GM21737 (cell line): ENCODE data around the gene NUCB1.

Experiments
- ATAC-seq: cut with Tn5 transposase; IDR thresholded peaks from one replicate; pipeline ENCODE4 v1.9.1; 2021; ENCODE audit warnings: mild to moderate bottlenecking, moderate library complexity; ENCODE audit not compliant: unreplicated experiment

NUCB1 gene

DNA sequence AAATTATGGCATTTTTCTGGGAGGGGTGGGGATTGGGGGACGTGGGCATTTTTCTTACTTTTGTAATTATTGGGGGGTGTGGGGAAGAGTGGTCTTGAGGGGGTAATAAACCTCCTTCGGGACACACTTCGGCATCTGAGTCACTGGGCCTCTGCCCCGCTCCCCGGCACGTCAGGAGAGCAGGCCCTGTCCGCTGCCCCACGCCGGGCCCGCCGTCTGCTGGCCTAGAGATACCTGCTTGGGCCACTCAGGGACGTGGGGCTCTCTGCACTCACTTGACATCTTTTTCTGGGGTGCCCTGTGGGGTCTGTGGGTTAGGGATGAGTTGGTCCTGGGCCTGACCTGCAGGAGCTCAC, 61.5 kb downstream of the NUCB1 start:
- ATAC-seq, result no peak

DNA sequence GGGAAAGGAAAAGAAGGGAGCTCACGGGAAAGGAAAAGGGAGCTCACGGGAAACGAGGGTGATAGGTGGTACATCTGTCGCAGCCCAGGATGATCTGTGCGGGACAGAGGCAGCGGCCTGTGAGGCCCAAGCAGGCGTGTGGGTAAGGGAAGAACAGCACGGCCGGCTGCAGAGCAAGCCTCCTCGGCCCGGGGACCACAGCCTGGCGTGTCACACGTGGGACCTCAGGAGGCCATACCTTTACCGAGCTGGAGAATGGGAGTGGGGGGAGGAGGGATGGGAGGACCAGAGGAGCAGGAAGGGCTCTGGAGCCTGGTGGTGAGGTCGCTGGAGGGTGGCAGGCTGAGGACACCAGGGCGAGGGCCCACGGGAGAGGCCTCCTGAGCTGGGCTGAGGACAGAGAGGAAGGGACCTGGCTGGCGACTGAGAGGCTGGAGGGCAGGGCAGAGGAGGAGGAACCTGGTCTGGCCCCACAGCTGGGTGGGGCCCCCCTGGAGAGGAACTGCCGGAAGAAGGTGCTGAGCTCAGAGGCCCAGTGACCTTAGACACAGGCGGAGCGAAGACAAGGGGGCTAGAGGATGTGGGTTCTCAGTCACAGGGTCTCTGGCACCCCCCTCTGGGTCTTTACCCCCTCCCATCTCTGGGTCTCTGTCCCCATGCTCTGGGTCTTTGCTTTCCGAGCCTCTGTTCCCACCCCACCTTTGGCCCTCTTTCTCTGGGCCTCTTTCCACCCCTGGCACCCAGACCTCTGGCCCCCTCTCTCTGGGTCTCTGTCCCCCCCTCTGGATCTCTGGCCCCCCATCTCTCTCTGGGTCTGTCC, 62.1 kb downstream of the NUCB1 start:
- ATAC-seq, result peak; percentile 33

DNA sequence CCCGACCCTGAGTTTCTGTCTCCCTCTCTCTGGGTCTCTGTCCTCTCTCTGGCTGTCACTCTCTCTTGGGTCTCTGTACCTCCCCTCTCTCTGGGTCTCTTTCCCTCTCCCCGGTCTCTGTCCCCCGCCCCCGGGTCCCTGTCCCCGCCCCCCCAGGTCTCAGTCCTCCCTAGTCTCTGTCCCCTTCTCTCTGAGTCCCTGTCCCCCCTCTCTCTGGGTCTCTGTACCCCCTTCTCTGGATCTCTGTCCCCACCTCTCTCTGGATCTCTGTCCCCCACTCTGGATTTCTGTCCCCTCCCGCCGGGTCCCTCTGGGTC, 62.7 kb downstream of the NUCB1 start:
- ATAC-seq, result no peak

DNA sequence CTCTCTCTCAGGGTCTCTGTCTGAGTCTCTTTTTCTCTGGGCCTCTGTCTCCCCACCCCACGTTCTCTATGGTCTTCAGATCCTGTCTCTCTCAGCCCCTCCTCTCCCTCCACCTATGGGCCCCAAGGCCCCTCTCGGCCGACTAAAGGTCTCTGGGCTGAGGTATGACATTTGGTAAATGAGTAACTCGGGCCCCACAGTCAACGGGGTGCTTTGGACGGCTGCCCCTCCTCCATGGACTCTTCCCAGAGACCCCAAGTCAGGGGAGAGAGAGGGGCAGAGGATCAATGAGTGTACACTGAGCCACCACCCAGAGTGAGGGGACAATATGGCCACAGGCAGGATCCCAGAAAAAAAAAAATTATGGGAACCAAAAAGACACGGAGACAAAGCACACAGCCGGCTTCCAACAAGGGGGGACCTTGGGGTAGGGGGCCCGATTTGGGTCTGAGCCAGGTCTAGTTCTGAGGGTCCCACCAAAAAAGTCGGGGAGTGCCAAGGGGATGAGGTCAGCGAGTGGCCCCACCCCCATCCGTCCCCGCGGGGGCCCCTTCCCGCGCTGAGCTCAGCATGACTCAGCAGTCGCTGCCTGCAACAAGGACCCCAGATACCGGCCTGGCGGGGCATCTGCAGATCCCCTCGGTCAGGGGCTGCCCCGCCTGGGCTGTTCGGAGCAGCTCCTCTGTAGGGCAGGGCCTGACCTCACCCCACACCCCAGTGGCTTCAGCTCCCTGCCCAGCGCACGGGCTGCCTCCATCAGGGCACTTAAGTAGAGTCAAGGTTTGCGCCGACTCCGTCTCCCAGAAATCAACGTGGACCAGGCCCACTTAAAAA, 63.5 kb downstream of the NUCB1 start:
- ATAC-seq, result no peak

DNA sequence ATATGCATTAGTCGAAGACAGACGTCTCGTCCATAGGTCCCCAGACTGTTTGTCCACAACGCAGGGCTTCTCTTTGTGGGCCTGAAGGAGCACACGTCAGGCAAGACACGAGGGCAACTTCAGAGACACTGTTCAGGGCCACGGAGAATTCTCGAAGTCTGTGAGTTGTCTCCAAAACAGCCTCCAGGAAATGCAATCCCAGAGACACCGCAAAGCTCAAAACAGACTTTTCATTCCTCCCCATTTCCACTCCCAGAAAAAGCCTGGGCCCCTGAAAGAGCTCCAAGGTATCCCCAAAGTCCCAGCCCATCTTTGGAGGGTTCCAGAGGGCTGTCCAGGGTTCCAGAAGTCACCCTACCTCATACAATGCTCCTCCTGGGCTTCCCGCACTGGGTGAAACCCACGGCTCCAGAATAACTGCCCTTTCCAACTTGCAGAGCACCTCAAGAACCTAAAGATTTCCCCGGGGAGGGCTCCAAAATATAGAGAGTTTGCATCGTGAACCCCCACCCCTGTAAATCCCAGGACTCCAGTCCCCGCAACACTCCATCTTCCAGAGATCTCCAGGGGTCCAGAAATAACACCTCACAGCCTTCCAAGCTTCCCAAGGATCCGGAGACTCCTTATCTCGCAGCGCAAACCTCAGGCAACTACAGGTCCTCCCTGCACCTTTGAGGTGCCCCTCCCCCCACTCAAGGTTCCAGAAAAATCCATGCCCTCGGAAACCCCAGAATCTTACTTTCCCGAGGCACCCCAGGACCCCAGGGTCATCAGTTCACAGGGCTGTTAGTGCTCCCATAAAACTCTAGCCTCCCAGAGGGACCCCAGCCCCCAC, 64.3 kb downstream of the NUCB1 start:
- no peak for ATAC-seq

DNA sequence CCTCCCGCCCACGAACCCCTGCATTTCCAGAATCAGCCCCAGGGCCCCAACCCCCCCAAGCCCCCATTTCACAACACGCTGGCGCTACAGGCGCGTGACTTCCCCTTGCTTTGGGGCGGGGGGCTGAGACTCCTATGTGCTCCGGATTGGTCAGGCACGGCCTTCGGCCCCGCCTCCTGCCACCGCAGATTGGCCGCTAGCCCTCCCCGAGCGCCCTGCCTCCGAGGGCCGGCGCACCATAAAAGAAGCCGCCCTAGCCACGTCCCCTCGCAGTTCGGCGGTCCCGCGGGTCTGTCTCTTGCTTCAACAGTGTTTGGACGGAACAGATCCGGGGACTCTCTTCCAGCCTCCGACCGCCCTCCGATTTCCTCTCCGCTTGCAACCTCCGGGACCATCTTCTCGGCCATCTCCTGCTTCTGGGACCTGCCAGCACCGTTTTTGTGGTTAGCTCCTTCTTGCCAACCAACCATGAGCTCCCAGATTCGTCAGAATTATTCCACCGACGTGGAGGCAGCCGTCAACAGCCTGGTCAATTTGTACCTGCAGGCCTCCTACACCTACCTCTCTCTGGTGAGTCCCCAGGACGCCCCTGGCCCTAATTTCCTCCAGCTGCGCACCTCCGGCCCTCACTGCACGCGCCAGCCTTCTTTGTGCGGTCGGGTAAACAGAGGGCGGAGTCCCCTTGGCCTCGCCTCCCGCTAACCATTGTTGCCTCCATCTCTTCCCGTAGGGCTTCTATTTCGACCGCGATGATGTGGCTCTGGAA, 65.1 kb downstream of the NUCB1 start, which contains the start of gene FTL:
Gene FTL (plus strand): TSS at position 270 of the 766 bp plus-strand sequence. CDS start 199 bp downstream, at position 469.
- peak; percentile 51 for ATAC-seq

DNA sequence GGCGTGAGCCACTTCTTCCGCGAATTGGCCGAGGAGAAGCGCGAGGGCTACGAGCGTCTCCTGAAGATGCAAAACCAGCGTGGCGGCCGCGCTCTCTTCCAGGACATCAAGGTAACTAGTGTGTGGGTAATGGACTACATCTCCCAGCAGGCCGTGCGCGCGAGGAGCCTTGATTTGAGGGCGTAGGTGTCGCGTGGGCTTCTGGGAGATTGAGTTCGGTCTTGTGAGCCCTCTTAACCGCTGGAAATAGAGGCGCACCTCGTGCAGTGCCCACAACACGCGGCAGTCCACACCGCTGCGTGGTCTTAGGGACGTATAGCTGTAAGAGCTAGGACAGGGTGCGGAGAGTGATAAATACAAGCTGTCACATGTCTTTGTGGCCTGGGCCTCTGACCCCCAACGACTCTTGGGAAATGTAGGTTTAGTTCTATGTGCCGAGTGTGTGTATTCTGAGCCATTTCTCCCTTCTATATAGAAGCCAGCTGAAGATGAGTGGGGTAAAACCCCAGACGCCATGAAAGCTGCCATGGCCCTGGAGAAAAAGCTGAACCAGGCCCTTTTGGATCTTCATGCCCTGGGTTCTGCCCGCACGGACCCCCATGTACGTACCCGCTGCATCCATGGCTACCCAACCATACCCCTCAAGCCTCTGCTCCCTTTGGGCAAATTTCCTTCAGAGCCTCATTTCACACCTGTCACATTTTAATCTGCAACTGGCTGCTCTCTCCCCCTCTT, 65.9 kb downstream of the NUCB1 start:
- ATAC-seq, result no peak

DNA sequence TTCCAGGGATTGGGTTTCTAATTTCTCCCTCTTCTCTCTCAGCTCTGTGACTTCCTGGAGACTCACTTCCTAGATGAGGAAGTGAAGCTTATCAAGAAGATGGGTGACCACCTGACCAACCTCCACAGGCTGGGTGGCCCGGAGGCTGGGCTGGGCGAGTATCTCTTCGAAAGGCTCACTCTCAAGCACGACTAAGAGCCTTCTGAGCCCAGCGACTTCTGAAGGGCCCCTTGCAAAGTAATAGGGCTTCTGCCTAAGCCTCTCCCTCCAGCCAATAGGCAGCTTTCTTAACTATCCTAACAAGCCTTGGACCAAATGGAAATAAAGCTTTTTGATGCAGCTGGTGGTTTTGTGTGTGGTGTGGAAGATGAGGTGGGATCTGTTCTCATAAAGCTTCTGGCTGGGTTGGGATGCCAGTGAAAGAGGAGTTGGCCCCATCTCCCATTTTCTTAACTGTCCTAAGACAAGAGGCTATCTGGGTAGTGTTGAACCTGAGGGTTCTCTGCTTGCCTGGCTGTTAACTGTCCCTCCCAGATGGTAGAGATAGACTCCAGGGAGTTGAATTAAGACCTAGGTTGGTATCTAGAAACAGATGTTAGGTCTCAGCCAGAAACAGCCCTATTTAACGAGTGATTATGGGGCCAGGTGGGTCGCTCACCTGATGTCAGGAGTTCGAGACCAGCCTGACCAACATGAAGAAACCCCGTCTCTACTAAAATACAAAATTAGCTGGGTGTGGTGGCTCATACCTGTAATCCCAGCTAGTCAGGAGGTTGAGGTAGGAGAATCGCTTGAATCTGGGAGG, 66.6 kb downstream of the NUCB1 start:
- no peak for ATAC-seq

DNA sequence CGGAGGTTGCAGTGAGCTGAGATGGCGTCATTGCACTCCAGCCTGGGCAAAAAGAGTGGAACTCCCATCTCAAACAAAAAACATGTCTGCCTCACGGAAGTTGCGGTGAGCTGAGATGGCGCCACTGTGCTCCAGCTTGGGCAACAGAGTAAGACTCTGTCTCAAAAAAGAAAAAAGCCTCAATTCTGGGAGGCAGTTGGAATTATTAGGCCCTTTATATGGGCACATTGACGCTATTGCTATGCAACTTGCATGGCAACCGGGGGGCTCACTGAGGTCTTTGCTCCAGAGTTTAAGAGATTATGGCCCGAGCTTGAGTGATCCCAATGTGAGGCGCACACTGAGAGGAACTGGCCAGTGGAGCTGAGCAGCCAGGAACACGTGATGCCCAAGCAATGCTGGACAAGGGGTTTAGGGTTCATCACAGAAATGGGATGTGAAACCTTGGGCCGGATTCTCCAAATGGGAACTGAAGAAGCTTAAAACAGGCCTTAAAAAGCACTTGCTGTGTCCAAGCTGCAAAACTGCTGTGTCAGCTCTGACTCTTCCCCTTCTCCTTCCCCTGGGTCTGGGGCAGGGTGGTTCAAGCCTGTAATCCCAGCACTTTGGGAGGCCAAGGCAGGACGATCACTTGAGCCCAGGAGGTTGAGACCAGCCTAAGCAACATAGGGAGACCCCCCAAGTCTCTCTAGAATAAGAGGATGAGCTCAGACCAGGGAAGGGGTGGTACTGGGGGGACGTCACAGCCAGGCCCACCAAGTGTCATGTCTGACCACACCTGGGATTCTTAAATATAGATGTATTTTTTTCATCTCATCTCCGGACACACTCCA, 67.5 kb downstream of the NUCB1 start:
- ATAC-seq, result no peak

DNA sequence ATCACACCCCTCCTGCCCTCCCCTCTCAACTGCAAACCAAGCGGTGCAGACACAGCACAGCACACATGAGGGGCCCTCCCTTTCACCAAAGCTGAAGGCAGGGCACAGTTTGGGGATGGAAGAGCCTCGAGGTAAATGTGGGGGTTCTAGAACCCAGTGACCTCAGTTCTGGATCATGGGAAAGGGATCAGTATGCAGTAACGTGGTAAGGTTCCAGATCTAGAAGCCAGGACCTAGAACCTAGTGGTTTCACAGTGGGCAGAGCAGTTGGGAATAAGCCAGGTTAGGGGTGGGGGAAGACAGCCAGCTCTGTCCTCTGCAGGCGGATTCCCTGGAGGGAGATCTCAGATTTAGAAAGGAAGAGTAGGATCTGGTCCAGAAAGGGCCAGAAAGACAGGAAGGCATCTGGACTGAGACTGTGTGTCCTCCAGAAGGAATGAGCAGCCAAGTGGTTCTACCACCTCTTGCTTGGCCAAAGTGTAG, 68.1 kb downstream of the NUCB1 start:
- no peak for ATAC-seq

DNA sequence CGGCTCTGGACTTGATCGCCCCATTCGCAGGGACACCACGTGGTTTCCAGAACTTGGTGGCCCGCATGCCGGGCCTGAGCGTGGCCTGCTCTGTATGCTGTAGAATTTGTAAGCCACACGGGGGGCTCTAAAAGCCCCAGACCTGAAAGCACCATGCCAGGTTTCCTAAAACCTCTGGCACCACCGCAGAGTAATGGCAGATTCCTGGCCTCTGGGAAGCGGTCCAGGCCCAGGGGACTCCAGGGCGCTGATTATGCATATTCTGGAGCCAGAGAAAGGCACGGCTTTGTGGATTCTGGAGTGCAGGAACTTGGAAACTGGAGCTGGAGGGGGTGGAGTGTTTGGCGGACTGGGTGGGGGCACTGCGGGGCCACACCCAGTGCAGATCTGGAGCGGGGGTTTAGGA, 68.7 kb downstream of the NUCB1 start:
- ATAC-seq, result no peak

DNA sequence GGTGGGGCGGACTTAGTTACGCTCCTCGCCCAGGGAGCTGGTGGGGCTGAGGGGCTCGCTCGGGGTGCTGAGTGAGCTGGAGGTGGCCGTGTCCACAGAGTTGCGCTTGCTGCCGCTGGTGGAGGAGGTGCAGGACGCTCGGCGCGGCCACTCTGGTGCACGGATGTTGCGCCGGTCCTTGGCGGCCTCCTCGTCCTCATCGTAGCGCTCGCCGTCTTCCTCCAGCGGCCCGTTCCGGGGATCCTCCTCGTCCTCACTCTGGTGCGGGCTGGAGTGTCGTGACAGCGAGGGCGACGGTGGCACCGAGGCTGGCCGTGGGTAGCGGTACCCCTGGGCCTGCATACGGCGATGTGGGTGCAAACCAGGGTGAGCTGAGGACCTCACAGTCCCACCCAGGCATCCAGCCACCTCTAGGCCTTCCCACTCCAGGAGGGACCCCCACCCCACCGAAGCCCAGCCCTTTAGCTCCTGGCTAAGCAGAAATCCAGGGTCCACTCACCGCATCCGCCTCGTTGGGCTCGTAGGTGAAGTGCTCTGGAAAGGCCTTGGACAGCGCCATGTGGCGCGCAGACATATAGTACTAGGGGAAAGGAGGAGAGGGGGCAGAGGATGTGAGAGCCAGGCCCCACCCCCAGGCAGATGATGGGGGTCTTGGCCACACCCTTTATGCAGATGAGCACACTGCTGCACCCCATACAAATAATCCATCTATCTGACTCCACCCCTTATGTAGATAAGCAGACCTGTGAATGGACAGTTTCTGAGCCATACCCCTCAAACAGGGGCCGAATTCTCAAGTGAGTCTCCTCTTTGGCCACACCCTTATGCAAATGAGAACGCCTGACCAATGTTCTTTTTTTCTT, 69.4 kb downstream of the NUCB1 start:
- ATAC-seq, result no peak

DNA sequence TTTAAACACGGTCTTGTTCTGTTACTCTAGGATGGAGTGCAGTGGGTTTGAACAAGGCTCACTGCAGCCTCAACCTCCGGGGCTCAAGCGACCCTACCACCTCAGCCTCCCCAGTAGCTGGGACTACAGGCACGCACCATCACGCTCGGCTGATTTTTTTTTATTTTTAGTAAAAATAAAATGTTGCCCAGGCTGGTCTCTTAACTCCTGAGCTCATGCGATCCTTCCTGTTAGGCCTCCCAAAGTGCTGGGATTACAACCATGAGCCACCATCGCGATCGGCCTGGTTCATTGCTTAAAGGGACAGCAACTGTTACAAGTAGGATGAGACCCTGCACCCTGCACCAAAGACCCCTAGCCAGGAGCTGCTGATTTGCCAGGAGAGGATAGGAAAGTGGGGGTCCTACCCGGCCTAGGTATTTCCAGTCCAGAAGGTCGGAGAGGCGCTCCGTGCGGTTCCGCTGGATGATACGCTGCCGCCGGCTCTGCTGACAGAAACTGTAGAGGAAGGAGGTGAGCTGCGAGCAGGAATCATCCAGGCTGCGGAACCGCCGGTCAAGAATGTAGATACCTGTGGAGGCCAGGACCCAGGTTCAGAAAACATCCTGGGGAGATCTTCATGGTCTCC, 70.1 kb downstream of the NUCB1 start:
- no peak for ATAC-seq

DNA sequence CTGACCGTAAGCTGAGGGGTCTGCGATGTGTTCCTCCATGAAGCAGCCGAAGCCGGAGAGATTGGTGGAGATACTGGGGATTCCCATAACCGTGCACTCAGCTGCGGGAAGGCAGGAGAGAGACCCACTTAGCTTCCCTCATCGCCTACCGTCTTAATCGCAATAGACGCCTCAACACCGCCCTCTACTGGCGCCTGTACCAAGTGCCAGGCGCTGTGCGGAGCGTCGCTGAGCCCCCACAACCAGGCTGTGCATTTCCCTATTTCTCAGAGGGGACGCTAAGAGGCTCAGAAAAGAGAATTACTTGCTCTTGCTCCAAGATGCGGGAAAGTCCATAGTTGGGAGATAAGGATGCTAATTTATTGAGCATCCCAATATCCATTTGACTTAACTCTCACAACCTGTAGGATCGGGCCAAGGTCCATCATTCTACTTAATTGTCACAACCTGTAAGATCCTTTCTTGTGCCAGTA, 70.8 kb downstream of the NUCB1 start:
- ATAC-seq, result no peak
